Muscle of back (tissue), 11 donors: ENCODE data around the gene STYXL1. TPM values are rescaled to one million over a fixed set of nuclear protein-coding genes. Genes with fewer than 3 reads are reported as not detected.
A peak's percentile ranks its signal among the peaks of the same experiment; 100 is the strongest.

ENCODE experiments used
- DNase-seq, 3 donors: peaks; one replicate each; pipeline versions ENCODE4 v3.0.0 to v3.0.0-alpha.2; 2013
- polyA plus RNA-seq, 10 donors: library from polyadenylated mRNA; unstranded; fragments of 120-200 nt; gene quantifications; one replicate each; pipeline ENCODE4 v1.2.1, GENCODE V29; 2013; ENCODE audit not compliant: insufficient read length in 10 of 10

Gene STYXL1
- polyA plus RNA-seq, 10 donors: 14.5 to 25.9 (median 19.0) TPM

GRCh38 chr7:75980430-75981202 lies 67.2 kb downstream of the STYXL1 start:
- DNase-seq: no peak

GRCh38 chr7:75979759-75980429 lies 67.9 kb downstream of the STYXL1 start:
- DNase-seq: no peak

- peak; percentile 78 to 95 (median 88) for DNase-seq
Observed at GRCh38 chr7:75977743-75978142, 70.1 kb downstream of the STYXL1 start.

GRCh38 chr7:75971961-75972763 lies 75.6 kb downstream of the STYXL1 start:
- no peak for DNase-seq

- DNase-seq: no peak
Observed at GRCh38 chr7:75971309-75971960, 76.4 kb downstream of the STYXL1 start.

- no peak for DNase-seq
Observed at GRCh38 chr7:75969704-75970498, 77.9 kb downstream of the STYXL1 start.

GRCh38 chr7:75969182-75969581 lies 78.6 kb downstream of the STYXL1 start:
- no peak for DNase-seq

GRCh38 chr7:75968561-75969001 lies 79.2 kb downstream of the STYXL1 start:
- DNase-seq: no peak

GRCh38 chr7:75968012-75968411 lies 79.8 kb downstream of the STYXL1 start:
- no peak for DNase-seq

- DNase-seq: peak in 2 of 3 donors; percentile 45 to 74
Observed at GRCh38 chr7:75967487-75967997, 80.3 kb downstream of the STYXL1 start.

GRCh38 chr7:75967055-75967454 lies 80.7 kb downstream of the STYXL1 start:
- DNase-seq: no peak

- peak; percentile 70 to 86 (median 80) for DNase-seq
Observed at GRCh38 chr7:75966190-75966961, 81.4 kb downstream of the STYXL1 start.

- DNase-seq: no peak
Observed at GRCh38 chr7:75965617-75966016, 82.2 kb downstream of the STYXL1 start.

- peak in 1 of 3 donors; percentile 54 for DNase-seq
Observed at GRCh38 chr7:75963381-75963995, 84.3 kb downstream of the STYXL1 start.

- peak; percentile 62 to 73 (median 65) for DNase-seq
Observed at GRCh38 chr7:75962607-75963380, 85.0 kb downstream of the STYXL1 start.

- DNase-seq: no peak
Observed at GRCh38 chr7:75961218-75961617, 86.6 kb downstream of the STYXL1 start.

- DNase-seq: no peak
Observed at GRCh38 chr7:75960372-75960771, 87.4 kb downstream of the STYXL1 start.

GRCh38 chr7:75958802-75959543 lies 88.8 kb downstream of the STYXL1 start:
- DNase-seq: no peak
